Endothelial cell of umbilical vein (primary cell): ENCODE data around the gene ST6GALNAC3. TPM values are rescaled to one million over a fixed set of nuclear protein-coding genes. Genes with fewer than 3 reads are reported as not detected.

Source experiments
- BruUV-seq: library from RNA; stranded (reverse); fragments of 400-500 nt; replicated peaks from 2 replicates; lab custom pipeline; 2021; lab: Mats Ljungman, UMichigan
- CTCF ChIA-PET: fragments of 300-600, 350-600 bp; sonication (Branson Sonifier 250); formaldehyde crosslinking; loops from one replicate; lab custom pipeline; 2021; ENCODE audit warnings: antibody characterized with exemption, inconsistent platforms; lab: Charles Lee
- POLR2A ChIA-PET: fragments of 300-600, 350-600 bp; sonication (Branson Sonifier 250); formaldehyde crosslinking; loops from one replicate; lab custom pipeline; 2021; ENCODE audit warnings: antibody characterized with exemption, inconsistent platforms; lab: Charles Lee
- DNase-seq: peaks from one replicate; pipeline ENCODE4 v3.0.0-alpha.2; 2011; ENCODE audit warnings: low read depth, low spot score
- FAIRE-seq: peaks from 2 replicates; lab custom pipeline; 2011; peaks lifted over from hg19 to GRCh38; lab: Jason Lieb, UNC
- H2AFZ ChIP-seq: 2 replicates; pipeline ENCODE4 v1.6.0; 2012; ENCODE audit warnings: low read depth, low read length, control low read depth, inconsistent platforms
- H3K27ac ChIP-seq: 2 replicates; pipeline ENCODE4 v1.5.1; 2011; ENCODE audit warnings: low read depth, mild to moderate bottlenecking, control low read depth, low read length, moderate library complexity; ENCODE audit not compliant: insufficient read depth
- H3K27me3 ChIP-seq, 2 experiments: 2 replicates each; pipeline versions ENCODE4 v1.6.0 to v1.6.1; 2011; ENCODE audit warnings: low read length in 2 of 2, mixed read lengths in 1 of 2; ENCODE audit not compliant: control insufficient read depth in 2 of 2, insufficient read depth in 2 of 2
- H3K36me3 ChIP-seq, 2 experiments: 2 replicates in 1 of 2; 3 replicates in 1 of 2; pipeline ENCODE4 v1.5.1; 2011; ENCODE audit warnings: low read length in 2 of 2, mild to moderate bottlenecking in 1 of 2, moderate library complexity in 1 of 2; ENCODE audit not compliant: control insufficient read depth in 2 of 2, insufficient read depth in 2 of 2; ENCODE audit errors: extremely low read depth in 1 of 2
- H3K4me1 ChIP-seq: 3 replicates; pipeline ENCODE4 v1.5.1; 2011; ENCODE audit warnings: mild to moderate bottlenecking, low read length; ENCODE audit not compliant: control insufficient read depth, insufficient read depth; ENCODE audit errors: extremely low read depth
- H3K4me2 ChIP-seq: 2 replicates; pipeline ENCODE4 v1.6.1; 2011; ENCODE audit warnings: low read length, control low read depth, mixed read lengths; ENCODE audit not compliant: insufficient read depth
- H3K4me3 ChIP-seq, 3 experiments: fragments of 200-600 bp in 1 of 3; sonication (generic), shearing (Covaris generic) in 1 of 3; replicated peaks in 1 of 3; 2 replicates each; pipeline ENCODE4 v1.5.1; 2011 to 2016; ENCODE audit warnings: control low read depth in 3 of 3, low read length in 3 of 3, mild to moderate bottlenecking in 2 of 3, inconsistent platforms in 1 of 3, low read depth in 1 of 3, moderate library complexity in 1 of 3; ENCODE audit not compliant: insufficient read depth in 1 of 3
- H3K79me2 ChIP-seq: 2 replicates; pipeline ENCODE4 v1.6.0; 2012; ENCODE audit warnings: low read length, inconsistent platforms; ENCODE audit not compliant: control insufficient read depth, insufficient read depth
- H3K9ac ChIP-seq: replicated peaks from 2 replicates; pipeline ENCODE3; 2011; ENCODE audit warnings: low read length, control low read depth; ENCODE audit not compliant: insufficient read depth; ENCODE audit errors: extremely low read depth
- H3K9me1 ChIP-seq: replicated peaks from 3 replicates; pipeline ENCODE4 v1.6.0; 2011; ENCODE audit warnings: mild to moderate bottlenecking, low read length; ENCODE audit not compliant: control insufficient read depth, insufficient read depth; ENCODE audit errors: extremely low read depth
- H3K9me3 ChIP-seq: replicated peaks from 2 replicates; pipeline ENCODE4 v1.5.1; 2012; ENCODE audit warnings: low read length, inconsistent platforms; ENCODE audit not compliant: control insufficient read depth, insufficient read depth
- H4K20me1 ChIP-seq: replicated peaks from 2 replicates; pipeline ENCODE3; 2011; ENCODE audit warnings: mild to moderate bottlenecking, low read length; ENCODE audit not compliant: control insufficient read depth, insufficient read depth; ENCODE audit errors: extremely low read depth
- EZH2 ChIP-seq: IDR thresholded peaks from 2 replicates; pipeline ENCODE4 v1.6.1; 2012; ENCODE audit warnings: borderline replicate concordance, low read depth, mild to moderate bottlenecking, moderate library complexity, low read length, inconsistent platforms; ENCODE audit not compliant: severe bottlenecking
- FOS ChIP-seq: IDR thresholded peaks from 2 replicates; pipeline ENCODE4 v1.6.1; 2011; ENCODE audit warnings: mild to moderate bottlenecking, low read length, moderate library complexity, borderline replicate concordance; ENCODE audit not compliant: insufficient read depth
- GATA2 ChIP-seq: IDR thresholded peaks from 2 replicates; pipeline ENCODE4 v1.7.0; 2011; ENCODE audit warnings: low read depth, mild to moderate bottlenecking, moderate library complexity, mixed read lengths, low read length; ENCODE audit not compliant: insufficient read length, insufficient read depth
- JUN ChIP-seq: IDR thresholded peaks from 2 replicates; pipeline ENCODE4 v1.6.1; 2011; ENCODE audit warnings: borderline replicate concordance, low read depth; ENCODE audit not compliant: insufficient read length, insufficient read depth
- MYC ChIP-seq: IDR thresholded peaks from one replicate; pipeline ENCODE4 v1.6.1; 2011; ENCODE audit warnings: mild to moderate bottlenecking, low read depth, low read length
- POLR2A ChIP-seq: IDR thresholded peaks from 2 replicates; pipeline ENCODE4 v1.6.1; 2012; ENCODE audit warnings: low read depth, mild to moderate bottlenecking, control low read depth, low read length
- POLR2AphosphoS5 ChIP-seq: IDR thresholded peaks from 2 replicates; pipeline ENCODE4 v1.6.1; 2012; ENCODE audit warnings: low read depth, mild to moderate bottlenecking, control low read depth, low read length, moderate library complexity; ENCODE audit not compliant: insufficient read depth
- dilution Hi-C: fragments of 300-500 bp; cut with MboI; formaldehyde crosslinking; loops from one replicate; pipeline ENCODE4 v1.15.0; 2019; ENCODE audit warnings: low sequenced_read_pairs; ENCODE audit not compliant: extremely low pct_ligation_motif_present
- intact Hi-C: fragments of 100-400 bp; cut with micrococcal nuclease; formaldehyde crosslinking; loops from one replicate; pipeline ENCODE4 v1.10.0; 2022
- polyA plus RNA-seq, 4 experiments: library from polyadenylated mRNA; depleted of rRNA in 3 of 4; stranded (reverse) in 3 of 4; unstranded in 1 of 4; fragments of >200 nt; gene quantifications; 2 replicates each; pipeline versions ENCODE4 v1.2.1 to v1.2.3, GENCODE V29; 2011 to 2012; ENCODE audit warnings: missing spikeins in 1 of 4
- total RNA-seq: library from RNA; stranded (reverse); gene quantifications from 2 replicates; pipeline ENCODE4 v1.2.3, GENCODE V29; 2021
- TF ChIP-seq, protein P1 (sequence below), 2 donors: IDR thresholded peaks; 1 replicate in 1 of 2; 2 replicates in 1 of 2; pipeline ENCODE4 v1.5.1; 2011; ENCODE audit warnings: low read length in 2 of 2, mild to moderate bottlenecking in 2 of 2, moderate library complexity in 2 of 2, control low read depth in 1 of 2, inconsistent platforms in 1 of 2, low read depth in 1 of 2; ENCODE audit not compliant: insufficient read depth in 1 of 2; ENCODE audit errors: extremely low read depth in 1 of 2

Gene ST6GALNAC3
- total and polyA plus RNA-seq, 2 donors (not counting 3 experiments of a cell fraction or from before 2014, with no cell fraction given): 7.6 to 48.3 TPM

- no peak overlapping the region for H3K9ac ChIP-seq
- no peak for FAIRE-seq
Observed at GRCh38 chr1:76209238-76209637, 134.7 kb downstream of the ST6GALNAC3 start.

GRCh38 chr1:76209648-76210047, 135.1 kb downstream of the ST6GALNAC3 start:
- Histone ChIP-seq H2AFZ (no peak overlapping the region), H3K4me3 (no peak overlapping the region), H3K9me3 (no peaks in the 10 kb centered on the region), H3K4me1 (no peaks in the 10 kb centered on the region), H3K9me1 (no peaks in the 10 kb centered on the region), H3K79me2 (no peaks in the 10 kb centered on the region), H3K4me2 (no peak overlapping the region), H3K27ac (no peak overlapping the region), H4K20me1 (no peaks in the 10 kb centered on the region), H3K36me3 (no peaks in the 10 kb centered on the region), H3K9ac (no peak overlapping the region), H3K27me3 (no peaks in the 10 kb centered on the region)
- ChIA-PET CTCF (interaction anchor here (1.3 kb wide), 1 partner anchor 55 kb away, joined by 3 read pairs; no protein-coding TSS in a partner anchor), POLR2A (no interaction called here)
- no peak for DNase-seq
- FAIRE-seq: no peak
- dilution Hi-C loops (no loop called here), intact Hi-C loops (no loop called here)
- BruUV-seq: no TSS peak
- TF ChIP-seq MYC (no peak), JUN (no peak), GATA2 (no peak), POLR2A (no peak), FOS (no peak)
- TF ChIP-seq, protein P1, sequence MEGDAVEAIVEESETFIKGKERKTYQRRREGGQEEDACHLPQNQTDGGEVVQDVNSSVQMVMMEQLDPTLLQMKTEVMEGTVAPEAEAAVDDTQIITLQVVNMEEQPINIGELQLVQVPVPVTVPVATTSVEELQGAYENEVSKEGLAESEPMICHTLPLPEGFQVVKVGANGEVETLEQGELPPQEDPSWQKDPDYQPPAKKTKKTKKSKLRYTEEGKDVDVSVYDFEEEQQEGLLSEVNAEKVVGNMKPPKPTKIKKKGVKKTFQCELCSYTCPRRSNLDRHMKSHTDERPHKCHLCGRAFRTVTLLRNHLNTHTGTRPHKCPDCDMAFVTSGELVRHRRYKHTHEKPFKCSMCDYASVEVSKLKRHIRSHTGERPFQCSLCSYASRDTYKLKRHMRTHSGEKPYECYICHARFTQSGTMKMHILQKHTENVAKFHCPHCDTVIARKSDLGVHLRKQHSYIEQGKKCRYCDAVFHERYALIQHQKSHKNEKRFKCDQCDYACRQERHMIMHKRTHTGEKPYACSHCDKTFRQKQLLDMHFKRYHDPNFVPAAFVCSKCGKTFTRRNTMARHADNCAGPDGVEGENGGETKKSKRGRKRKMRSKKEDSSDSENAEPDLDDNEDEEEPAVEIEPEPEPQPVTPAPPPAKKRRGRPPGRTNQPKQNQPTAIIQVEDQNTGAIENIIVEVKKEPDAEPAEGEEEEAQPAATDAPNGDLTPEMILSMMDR (IDR thresholded peaks at IDR 0.05; ENCODE audit: extremely low read depth in 1 of 2, insufficient read depth in 1 of 2, low read depth in 1 of 2, low read length in 2 of 2): no peak

More at GRCh38 chr1:76209238-76209637, 134.7 kb downstream of the ST6GALNAC3 start:
- TF ChIP-seq EZH2 (no peak), JUN (no peak), POLR2AphosphoS5 (no peak), FOS (no peak), MYC (no peak)
- TF ChIP-seq, protein P1 (IDR thresholded peaks at IDR 0.05; ENCODE audit: extremely low read depth in 1 of 2, insufficient read depth in 1 of 2, low read depth in 1 of 2, low read length in 2 of 2): no peak
- H3K9me3 ChIP-seq: no peaks in the 10 kb centered on the region
- H3K36me3 ChIP-seq: no peaks in the 10 kb centered on the region
- intact Hi-C loops (no loop called here), dilution Hi-C loops (no loop called here)
- no peaks in the 10 kb centered on the region for H3K9me1 ChIP-seq
- no peaks in the 10 kb centered on the region for H3K4me1 ChIP-seq
- CTCF ChIA-PET: interaction anchor here (1.3 kb wide), 1 partner anchor 55 kb away, joined by 3 read pairs; no protein-coding TSS in a partner anchor
- H4K20me1 ChIP-seq: no peaks in the 10 kb centered on the region
- H3K4me2 ChIP-seq: no peak overlapping the region
- H3K4me3 ChIP-seq: no peak overlapping the region
- H3K79me2 ChIP-seq: no peaks in the 10 kb centered on the region
- H3K27ac ChIP-seq: no peak overlapping the region
- H2AFZ ChIP-seq: no peak overlapping the region
- no TSS peak for BruUV-seq
- no peaks in the 10 kb centered on the region for H3K27me3 ChIP-seq
- DNase-seq: no peak
- POLR2A ChIA-PET: no interaction called here
